SK-N-SH (cell line): Measurements from ENCODE around the gene MALL.

Source experiments
- FOXM1 ChIP-seq: IDR thresholded peaks from 2 replicates; pipeline ENCODE4 v1.4.0; 2012; ENCODE audit warnings: low read depth, mild to moderate bottlenecking
- TF ChIP-seq, protein P1 (sequence below): fragments of 200-600 bp; sonication (generic); IDR thresholded peaks from 2 replicates; pipeline ENCODE4 v1.6.1; 2017; ENCODE audit warnings: antibody characterized with exemption, mild to moderate bottlenecking, moderate library complexity

GRCh38 chr2:110099038-110099425 lies 16.6 kb downstream of the MALL start:
- TF ChIP-seq, protein P1, sequence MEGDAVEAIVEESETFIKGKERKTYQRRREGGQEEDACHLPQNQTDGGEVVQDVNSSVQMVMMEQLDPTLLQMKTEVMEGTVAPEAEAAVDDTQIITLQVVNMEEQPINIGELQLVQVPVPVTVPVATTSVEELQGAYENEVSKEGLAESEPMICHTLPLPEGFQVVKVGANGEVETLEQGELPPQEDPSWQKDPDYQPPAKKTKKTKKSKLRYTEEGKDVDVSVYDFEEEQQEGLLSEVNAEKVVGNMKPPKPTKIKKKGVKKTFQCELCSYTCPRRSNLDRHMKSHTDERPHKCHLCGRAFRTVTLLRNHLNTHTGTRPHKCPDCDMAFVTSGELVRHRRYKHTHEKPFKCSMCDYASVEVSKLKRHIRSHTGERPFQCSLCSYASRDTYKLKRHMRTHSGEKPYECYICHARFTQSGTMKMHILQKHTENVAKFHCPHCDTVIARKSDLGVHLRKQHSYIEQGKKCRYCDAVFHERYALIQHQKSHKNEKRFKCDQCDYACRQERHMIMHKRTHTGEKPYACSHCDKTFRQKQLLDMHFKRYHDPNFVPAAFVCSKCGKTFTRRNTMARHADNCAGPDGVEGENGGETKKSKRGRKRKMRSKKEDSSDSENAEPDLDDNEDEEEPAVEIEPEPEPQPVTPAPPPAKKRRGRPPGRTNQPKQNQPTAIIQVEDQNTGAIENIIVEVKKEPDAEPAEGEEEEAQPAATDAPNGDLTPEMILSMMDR: no peak
- TF ChIP-seq FOXM1: no peak
